DMS 273 treated with DMSO at 0.1 percent for 48 hours (cell line): ENCODE data around the gene EMID1.

Source experiments
- DNase-seq: peaks from one replicate; lab custom pipeline; 2025; lab: John Stamatoyannopoulos, UW

EMID1 gene

DNA sequence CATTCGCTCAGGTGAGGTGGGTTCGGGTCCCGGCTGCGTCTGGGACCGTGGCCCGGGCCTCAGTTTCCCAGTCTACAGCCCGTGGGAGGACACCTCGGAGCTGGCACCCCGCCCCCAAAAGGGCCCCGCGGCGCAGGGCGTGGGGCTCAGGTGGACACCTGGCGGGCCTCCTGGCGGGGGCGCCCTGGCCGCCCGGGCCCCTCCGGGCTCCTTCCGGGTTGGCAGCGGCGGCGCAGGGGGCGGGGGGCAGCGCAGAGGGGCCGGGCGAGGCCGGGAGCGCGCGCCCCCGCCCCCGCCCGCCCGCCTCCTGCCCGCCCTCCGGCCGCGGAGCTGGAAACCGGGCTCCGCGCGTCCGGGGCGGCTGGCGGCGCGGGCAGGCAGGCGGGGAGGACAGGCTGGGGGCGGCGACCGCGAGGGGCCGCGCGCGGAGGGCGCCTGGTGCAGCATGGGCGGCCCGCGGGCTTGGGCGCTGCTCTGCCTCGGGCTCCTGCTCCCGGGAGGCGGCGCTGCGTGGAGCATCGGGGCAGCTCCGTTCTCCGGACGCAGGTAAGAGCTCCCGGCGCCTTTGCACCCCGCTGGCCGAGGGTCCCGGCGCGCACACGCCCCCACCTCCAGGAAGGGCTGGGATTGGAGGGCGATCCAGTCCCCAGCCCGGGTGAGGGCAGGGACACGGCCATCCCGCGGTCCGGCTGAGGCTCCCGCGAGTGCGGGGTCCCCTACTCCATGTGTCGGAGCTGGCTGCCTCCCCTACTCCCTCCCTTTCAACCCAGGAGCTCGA, at the start of gene EMID1:
TSS of gene EMID1 (plus strand) at position 303 of the 778 bp plus-strand sequence. CDS start at position 446, 143 bp downstream.
- DNase-seq = no peak

DNA sequence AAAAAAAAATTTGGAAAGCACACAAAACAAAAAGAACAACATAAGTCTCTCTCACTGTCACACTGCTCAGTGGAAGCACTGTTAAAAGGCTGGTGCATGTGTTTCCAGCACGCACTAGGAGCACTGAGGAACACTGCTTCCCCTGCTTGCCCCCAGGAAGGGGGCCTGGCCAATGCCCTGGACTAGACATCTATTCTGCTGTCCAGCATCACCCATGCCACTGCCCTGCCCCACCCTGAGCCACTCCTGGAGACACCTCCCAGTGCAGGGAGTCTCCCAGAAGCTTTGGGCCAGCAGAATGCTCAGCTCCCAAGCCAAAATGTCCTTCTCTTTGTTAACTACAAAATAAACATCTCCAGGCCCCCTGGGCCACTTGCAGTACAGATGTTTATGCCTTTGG, 49.7 kb upstream of the EMID1 start:
- DNase-seq = no peak

DNA sequence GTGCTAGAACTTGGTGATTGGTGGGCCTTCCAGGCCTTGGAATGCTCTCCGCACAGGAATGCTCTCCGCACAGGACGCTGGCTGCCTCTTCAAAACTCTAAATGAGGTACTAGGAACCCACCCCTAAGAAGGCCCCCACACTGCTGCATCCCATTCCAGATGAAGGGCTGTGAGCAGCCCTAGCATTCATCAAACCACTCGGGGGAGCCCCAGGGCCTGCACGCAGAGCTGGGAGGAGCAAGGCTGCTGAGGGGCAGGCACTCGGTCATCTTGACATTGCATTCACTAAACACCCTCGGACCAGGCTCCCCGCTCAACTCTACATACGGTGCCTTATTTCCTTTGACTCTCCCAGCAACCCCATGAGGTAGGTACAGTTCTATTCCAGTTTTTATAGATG, 49.2 kb upstream of the EMID1 start:
- no peak for DNase-seq

DNA sequence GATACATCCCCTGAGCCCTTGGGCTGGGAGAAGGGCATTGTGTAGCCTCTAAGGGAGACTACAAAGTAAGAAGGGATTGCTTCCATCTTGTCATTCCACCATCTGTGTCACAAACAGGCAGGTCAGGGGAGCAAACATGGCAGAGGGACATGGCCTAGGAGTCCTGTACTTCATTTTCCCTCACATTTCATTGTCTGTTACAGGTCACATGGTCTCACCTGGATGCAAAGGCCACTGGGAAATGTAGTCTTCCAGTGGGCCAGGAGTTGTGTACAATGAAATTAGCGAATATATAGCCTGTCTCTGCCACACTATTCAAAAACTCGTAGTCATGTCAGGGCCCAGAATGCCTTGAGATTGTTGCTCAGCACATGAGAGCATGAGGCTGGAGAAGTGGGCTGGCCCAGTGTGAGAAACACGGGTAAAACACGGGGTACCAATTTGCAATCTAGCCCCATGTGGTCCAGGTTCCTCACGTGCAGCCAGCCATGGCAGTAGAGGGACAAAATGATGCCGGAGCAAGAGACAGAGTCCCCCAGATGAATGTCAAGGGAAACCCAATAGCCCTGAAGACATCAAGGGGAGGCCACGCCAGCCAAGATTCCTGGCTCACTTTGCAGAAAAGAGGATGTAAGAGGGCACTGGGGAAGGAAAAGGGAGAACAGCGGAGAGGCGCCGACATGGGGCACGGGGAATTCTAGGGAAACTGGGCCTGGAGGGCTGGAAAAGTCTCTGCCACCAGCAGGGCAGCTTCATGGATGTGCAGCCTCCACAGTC, 47.7 kb upstream of the EMID1 start:
- DNase-seq = no peak

GRCh38 chr22:29158546-29158945, 47.1 kb upstream of the EMID1 start:
- DNase-seq = no peak

DNA sequence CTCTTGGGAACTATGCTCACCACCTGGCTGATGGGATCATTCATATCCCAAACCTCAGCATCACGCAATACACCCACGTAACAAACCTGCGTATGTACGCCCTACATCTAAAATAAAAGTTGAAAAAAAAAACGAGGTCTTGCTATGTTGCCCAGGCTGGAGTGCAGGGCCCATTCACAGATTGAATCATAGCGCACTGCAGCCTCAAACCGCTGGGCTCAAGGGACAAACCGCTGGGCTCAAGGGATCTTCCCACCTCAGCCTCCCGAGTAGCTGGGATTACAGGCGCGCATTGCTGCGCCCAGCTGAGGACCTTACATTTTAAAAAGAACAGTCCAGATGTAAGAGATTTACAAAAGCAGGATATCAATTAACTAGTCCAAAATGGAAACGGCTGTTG, 41.9 kb upstream of the EMID1 start:
- DNase-seq = no peak

- DNase-seq = no peak
Observed at GRCh38 chr22:29165321-29166060, 40.2 kb upstream of the EMID1 start.

DNA sequence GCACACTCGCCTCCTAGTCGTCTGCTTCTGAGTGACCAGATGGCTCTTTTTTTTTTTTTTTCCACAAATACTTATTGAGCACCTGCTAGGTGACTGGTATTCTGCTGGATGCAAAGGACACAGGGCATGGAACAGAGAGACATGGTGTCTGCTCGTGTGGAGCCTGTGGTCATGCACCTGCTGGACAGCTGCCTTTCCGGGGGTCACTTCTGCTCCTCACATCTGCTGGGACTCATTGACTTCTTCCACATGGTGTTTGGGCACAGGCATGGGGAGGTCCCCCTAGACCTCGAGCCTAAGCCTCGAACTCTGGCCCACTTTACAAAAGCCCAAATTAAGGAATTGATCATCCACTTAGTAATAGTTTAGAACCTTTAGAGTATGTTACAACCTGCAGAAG, 39.5 kb upstream of the EMID1 start:
- DNase-seq = no peak

DNA sequence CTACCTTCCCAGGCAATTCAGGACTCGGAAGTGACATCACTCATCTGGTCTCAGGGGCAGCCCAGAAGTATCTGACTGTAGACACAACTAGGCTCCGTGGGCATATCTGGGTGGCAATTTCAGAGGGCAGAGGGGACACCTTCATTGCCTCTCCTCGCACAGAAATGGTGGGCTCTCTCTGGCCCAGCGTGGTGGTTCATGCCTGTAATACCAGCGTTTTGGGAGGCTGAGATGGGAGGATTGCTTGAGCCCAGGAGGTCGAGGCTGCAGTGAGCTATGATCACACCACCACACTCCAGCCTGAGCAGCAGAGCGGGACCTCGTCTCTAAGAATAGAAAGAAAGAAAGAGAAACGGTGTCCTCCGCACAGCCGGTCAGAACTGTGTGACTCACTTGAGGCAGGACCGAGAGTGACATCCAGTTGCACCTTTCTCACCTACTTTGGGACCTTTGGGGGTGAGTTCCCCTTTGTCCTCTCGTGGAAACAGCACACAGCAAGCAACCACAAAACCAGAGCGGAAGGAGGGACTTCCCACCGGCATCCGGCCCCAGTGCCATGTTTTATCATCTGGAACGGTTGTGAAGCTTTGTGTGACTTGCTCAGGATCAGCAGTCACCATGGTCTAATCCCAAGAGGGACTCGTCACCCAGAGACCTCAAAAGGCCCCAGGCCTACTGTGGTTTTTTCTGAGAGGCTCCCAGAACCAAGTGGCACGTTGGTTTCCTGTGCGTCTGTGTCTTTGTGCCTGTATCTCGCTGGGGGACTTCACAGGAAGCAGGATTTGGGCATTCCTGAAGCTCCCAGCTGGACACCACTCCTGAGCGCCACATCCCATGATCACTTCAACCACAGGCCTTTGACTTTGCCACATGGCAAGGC, 38.4 kb upstream of the EMID1 start:
- DNase-seq = no peak

DNA sequence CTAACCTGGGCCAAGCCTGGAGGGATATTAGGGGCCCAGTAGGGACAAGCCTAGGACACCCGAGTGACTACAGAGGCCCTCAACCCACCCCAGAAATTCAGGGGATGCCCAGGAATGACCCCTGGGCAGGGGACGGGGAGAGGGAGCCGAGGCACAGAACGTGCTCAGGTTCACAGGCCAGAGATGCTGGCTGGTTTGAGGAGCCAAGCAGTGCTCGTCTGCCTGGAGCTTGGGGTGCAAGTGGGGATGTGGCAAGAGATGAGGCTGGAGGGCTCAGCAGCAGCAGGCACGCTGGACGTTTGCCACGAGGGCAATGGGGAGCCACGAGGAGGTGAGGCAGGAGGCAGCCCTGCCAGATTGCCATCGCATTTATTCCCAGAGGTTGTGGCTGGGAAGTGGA, 34.0 kb upstream of the EMID1 start:
- no peak for DNase-seq

DNA sequence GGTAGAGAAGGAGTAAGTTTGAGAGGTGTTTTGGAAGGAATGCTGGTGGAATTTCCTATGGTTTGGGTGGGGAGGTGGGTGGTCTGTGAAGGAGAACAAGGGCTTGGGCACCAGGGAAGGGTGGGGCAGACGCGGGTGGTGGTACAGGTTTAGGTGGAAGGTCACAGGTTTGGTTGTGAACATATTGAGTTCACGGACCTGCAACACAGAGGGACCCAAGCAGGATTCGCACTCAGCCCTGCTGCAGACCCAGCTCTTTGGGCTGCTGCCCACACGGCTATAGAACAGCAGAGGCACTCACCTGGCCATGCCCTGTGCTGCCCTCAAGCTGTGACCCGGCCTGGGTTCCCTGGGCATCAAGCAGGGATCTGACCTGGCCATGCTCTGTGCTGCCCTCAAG, 33.5 kb upstream of the EMID1 start:
- no peak for DNase-seq

DNA sequence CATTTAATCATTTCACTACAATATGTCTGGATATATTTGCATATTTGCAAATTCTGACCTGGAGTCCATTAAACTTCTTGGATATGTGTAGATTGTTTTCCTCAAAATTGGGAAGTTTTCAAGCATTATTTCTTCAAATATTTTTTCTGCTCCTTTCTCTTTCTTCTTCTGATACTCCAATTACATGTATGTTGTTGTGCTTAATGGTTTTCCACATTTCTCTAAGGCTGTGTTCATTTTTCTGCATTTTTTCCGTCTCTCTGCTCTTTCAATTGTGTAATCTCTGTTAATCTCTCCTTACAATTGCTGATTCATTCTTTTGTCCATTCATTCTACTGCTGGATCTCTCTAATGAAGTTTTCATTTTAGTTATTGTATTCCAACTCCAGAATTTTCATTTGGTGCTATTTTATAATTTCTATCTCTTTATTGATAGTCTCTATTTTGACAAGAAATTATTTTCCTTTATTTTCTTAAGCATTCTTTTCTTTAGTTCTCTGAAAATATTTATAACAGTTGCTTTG, 30.3 kb upstream of the EMID1 start:
- DNase-seq = no peak

DNA sequence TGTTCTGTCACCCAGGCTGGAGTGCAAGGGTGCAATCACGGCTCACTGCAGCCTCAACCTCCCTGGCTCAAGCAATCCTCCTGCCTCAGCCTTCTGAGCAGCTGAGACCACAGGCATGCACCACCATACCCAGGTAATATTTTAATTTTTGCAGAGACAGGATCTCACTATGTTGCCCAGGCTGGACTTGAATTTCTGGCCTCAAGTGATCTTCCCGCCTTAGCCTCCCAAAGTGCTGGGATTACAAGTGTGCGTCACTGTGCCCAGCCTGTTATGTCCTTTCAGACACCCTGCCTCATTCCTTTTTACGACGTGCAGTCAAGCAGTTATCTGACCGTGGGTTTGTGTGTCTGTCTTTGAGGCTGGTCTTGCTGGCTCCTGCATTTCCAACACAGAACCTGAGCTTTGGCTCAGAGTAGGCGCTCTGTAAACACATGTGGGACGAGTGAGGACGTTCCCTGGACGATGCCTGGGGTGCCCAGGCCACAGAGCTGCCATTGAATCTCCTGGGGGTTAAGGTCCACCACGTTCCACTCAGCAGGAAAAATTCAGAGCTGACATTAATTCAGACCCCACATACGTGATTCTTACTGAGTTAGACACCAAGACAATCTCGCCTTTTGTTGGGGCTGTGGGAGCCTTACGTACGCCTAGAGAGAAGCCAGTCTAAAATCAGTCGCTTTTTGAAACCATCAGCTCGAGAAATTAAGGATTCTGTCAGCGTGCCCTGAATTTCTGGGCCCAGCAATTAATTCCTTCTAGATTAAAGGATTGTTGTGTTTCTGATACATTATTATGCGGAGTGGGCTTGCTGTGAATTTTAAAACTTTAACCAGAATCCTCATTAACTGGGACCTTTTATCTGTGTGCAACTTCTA, 21.5 kb upstream of the EMID1 start:
- DNase-seq = no peak

DNA sequence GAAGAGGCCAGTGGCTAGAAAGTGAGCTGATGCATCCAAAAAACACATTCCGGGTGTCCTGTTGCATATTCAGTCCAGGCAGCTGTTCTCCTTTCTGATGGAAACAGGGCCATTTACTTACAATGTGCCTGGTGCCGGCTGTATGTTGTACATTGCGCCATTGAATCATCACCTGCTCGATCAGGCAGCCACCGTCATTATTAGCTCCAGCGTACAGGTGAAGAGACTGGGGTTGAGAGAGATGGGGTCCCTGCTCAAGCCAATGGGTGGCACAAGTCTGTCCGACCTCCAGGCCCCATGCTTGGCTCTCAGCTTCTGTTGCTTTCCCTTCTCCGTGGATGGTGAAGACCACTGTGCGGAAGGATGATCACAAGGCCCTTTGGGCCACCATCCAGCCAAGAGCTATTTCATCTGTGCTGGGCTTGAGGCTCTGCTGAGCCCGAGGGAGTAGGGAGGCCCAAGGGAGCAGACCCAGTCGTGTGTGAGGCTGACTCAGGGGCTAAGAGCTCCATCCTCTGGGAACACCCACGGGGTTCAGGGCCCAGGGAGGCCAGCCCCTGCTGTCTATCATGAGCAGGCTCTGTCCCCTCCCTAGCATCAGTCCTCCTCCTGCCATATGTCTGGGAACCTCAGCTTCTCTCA, 20.7 kb upstream of the EMID1 start:
- DNase-seq = no peak

GRCh38 chr22:29186302-29186701, 19.4 kb upstream of the EMID1 start:
- DNase-seq = no peak

GRCh38 chr22:29187831-29188230, 17.9 kb upstream of the EMID1 start:
- DNase-seq = no peak

DNA sequence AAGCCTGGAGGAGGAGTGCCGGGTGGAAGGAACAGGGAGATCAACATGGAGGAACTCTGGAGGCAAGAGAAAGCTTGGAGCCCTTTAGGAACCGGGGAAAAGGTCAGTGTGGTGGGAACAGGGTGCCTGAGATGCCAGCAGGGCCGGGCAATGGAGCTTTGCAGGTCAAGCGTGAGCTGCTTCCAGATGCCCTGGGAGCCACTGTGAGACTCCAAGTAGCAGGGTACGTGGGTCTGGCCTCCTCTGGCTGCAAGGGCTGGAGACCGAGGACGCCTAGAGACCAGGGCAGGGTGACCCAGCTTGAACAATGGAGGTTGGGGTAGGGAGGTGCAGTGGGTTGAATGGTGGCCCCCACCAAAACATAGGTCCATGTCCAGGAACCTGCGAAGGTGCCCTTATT, 15.6 kb upstream of the EMID1 start:
- no peak for DNase-seq

- DNase-seq = no peak
Observed at GRCh38 chr22:29190918-29191317, 14.8 kb upstream of the EMID1 start.

GRCh38 chr22:29193021-29193420, 12.7 kb upstream of the EMID1 start:
- DNase-seq = no peak

- no peak for DNase-seq
Observed at GRCh38 chr22:29194184-29194583, 11.5 kb upstream of the EMID1 start.
